AG09309 (cell line): Measurements from ENCODE around the gene HNRNPLL.

ENCODE experiments used
- DNase-seq: peaks from one replicate; pipeline ENCODE4 v3.0.0-alpha.2; 2010; ENCODE audit warnings: low read depth
- H3K4me3 ChIP-seq: 2 replicates; pipeline ENCODE4 v1.5.1; 2011; ENCODE audit warnings: mild to moderate bottlenecking, low read depth, low read length, moderate library complexity; ENCODE audit not compliant: control insufficient read depth
- CTCF ChIP-seq: IDR thresholded peaks from 2 replicates; pipeline ENCODE4 v1.5.1; 2011; ENCODE audit warnings: mild to moderate bottlenecking, low read depth, low read length, inconsistent platforms; ENCODE audit not compliant: insufficient read depth, control insufficient read depth; ENCODE audit errors: missing control alignments

Gene HNRNPLL

GRCh38 chr2:38521835-38522234, 80.9 kb downstream of the HNRNPLL start:
- TF ChIP-seq CTCF = no peak
- DNase-seq = no peak

GRCh38 chr2:38517284-38517683, 85.4 kb downstream of the HNRNPLL start:
- DNase-seq = no peak
- no peak for TF ChIP-seq CTCF
- no peak overlapping the region for H3K4me3 ChIP-seq

More at GRCh38 chr2:38521835-38522234, 80.9 kb downstream of the HNRNPLL start:
- no peak overlapping the region for H3K4me3 ChIP-seq

GRCh38 chr2:38516526-38516925, 86.2 kb downstream of the HNRNPLL start:
- no peak overlapping the region for H3K4me3 ChIP-seq
- DNase-seq = no peak
- TF ChIP-seq CTCF = no peak

GRCh38 chr2:38516122-38516521, 86.6 kb downstream of the HNRNPLL start:
- H3K4me3 ChIP-seq = no peak overlapping the region
- DNase-seq = no peak
- no peak for TF ChIP-seq CTCF

GRCh38 chr2:38515155-38516074, 87.3 kb downstream of the HNRNPLL start:
- no peak for DNase-seq
- no peak overlapping the region for H3K4me3 ChIP-seq

GRCh38 chr2:38514603-38515154, 88.0 kb downstream of the HNRNPLL start:
- no peak for TF ChIP-seq CTCF
- H3K4me3 ChIP-seq = no peak overlapping the region
- no peak for DNase-seq

More at GRCh38 chr2:38515155-38516074, 87.3 kb downstream of the HNRNPLL start:
- TF ChIP-seq CTCF = no peak
